Stimulated activated naive CD4-positive, alpha-beta T cell (primary cell): ENCODE results near the gene CCNA1.

Experiments
- DNase-seq, 6 experiments: peaks; one replicate each; lab custom pipeline; 2025; lab: John Stamatoyannopoulos, UW

Gene CCNA1

DNA sequence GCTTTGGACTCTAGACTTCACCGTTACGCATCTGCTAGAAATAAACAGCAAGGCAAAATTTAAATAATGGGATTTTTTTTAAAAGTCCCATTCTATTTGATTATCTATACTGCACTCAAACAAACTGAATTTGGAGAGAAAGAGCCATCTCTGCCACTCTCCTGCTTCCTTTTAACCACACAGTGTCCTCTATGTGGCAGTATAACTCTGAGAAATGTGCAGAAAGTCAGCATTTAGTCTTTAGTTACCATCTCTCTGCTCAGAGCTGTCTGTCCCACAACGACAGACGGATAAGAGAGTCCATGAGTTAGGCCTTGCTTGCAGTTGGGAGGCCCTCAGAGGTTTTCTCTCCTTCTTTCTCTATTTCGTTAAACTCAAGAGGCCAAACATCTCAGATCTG, 21.2 kb downstream of the CCNA1 start:
- no peak for DNase-seq

DNA sequence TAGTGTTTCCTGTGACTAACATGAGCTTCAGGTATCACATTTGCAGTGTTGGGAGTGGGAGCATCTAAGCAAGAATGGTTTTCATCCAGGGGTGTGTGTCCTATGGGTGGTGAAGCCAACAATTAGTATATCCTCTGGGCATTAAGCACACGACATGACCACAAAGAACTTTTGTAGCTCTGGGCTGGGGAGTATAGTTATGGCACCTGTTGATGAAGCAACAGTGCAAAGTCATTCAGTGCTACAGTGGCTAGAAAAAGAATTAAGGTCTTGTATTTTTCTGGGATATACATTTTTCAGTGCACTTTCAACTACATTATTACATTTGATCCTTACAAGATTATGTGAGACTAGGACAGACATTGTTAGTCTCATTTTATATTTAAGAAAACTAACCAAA, 21.8 kb downstream of the CCNA1 start:
- DNase-seq, result no peak

DNA sequence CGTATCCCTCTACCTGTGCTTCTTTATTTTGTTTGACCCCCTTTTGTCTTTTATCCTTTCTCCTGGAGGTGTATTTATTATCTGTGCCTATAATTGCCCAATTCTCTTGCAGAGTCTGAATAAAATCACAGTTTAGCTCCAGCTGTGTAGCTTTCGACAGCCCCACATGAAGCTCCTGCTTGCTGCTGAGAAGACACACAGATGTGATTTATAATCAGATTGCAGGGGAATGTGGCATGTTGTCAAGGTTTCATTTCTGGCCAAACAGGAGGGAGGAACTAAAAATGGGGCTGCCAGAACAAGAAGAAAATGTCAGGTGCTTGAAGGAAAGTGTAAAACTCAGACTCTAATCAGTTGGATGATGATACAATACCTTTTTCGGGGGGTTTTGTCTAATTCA, 22.7 kb downstream of the CCNA1 start:
- no peak for DNase-seq

DNA sequence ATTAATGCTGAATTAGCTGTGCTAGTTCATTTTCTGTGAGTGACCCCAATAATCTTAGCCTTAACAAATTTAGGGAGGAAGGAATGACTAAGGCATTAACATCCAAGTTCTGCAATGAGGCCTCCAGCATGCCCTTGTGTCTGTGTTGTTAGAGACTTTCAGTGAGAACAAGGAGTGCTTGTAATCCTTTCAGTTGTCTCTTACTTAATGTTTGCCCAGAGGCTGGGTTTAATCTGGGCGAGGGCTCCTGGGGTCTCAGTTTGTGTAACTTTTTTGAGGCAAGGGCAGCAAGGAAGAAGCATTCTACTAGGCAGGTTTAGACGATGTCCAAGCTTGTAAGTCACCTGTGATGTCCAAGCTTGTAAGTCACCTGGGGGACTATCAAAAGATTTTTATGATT, 24.3 kb downstream of the CCNA1 start:
- DNase-seq, result no peak

DNA sequence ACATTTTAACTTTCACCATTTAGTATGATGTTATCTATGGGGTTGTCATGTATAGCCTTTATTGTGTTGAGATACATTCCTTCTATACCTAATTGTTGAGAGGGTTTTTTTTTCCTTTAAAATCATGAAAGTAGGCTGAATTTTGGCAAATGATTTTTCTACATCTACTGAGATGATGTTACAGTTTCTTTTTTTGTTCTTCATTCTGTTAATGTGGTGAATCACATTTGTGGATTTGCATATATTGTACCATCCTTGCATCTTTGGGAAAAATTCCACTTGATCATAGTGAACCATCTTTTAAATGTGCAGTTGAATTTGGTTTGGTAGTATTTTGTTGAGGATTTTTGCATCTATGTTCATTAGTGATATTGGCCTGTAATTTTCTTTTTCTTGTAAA, 29.2 kb downstream of the CCNA1 start:
- DNase-seq, result no peak

DNA sequence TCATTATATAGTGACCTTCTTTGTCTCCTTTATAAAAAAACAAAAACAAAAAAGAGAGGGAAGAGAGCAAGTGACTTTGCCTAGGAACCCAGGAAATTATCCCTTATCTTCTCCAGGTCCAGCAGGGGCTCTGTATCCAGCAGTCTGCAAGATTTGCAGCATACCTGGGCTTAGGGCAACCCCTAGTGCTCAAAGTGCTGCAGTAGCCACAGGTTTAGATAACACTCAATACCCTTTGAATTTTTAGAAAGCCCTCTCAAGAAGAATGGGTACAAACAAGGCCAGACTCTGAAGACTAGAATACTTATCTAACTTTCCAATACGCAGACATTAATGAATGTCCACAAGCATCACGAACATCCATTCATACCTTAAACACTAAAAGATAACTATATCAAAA, 43.2 kb downstream of the CCNA1 start:
- DNase-seq, result no peak

DNA sequence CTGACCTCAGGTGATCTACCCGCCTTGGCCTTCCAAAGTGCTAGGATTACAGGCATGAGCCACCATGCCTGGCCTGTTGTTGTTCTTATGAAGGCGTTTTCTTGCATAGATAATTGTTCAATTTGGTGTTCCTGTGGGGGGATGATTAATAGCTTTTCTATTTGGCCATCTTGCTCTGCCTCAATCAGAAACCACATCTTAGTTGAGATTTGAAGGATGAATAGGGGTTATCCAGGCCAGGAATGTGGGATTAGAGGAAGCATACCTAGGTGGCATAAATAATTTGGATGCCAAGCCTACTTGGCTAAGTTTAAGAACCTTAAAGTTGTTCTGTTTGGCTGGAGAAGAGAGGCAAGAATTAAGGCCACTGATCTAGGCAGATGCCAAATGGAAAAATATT, 44.4 kb downstream of the CCNA1 start:
- no peak for DNase-seq

DNA sequence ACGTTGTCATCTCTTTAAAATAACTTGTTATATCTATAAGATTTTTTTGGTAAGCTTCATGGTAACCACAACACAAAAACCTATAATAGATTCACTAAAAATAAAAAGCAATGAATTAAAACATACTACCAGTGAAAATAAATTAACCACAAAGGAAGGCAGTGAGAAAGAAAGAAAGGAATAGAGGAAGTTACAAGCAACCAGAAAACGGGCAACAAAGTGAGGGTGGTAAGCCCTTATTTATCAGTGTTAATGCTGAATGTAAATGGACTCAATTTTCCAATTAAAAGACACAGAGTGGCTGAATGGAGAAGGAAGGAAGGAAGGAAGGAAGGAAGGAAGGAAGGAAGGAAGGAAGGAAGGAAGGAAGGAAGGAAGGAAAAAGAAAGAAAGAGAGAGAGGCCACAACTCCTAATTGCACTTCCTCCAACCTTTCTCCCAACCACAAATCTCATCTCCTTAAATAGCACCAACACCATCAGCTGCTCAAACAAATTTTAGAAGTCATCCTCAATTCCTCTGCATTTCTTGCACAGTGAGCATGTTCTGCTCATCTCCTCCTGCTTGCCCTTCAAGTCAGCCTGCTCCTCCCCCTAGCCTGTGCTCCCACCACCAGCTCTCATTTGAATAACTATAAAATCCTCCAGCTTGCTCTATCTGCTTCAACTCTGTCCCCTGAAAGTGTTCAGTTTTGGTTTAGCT, 48.6 kb downstream of the CCNA1 start:
- no peak for DNase-seq

DNA sequence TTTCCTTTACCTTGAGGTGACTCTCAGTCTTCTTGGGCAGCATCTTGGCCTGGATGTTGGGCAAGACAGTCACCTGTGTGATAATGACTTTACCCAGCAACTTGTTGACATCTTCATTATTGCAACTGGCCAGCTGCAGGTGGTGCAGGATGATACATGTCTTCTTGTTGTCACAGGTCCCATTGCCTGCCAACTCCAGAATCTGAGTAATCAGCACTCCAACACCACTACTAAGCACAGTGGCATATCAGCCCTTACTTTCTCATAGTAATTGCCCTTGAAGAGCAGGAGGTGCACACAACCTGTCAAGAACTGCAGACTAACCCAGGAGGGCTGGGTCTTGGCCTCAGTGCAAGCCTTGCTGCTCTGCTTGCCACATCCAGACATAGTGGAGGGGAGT, 57.8 kb downstream of the CCNA1 start:
- DNase-seq, result no peak
